ENCODE data around the gene LCE2A. TPM values are rescaled to one million over a fixed set of nuclear protein-coding genes. Genes with fewer than 3 reads are reported as not detected.
A peak's percentile ranks its signal among the peaks of the same experiment; 100 is the strongest.

The LCE2A gene
- total and polyA plus RNA-seq, 9 of the 15 experiments (the other 6 are each of a cell fraction or from before 2014, with no cell fraction given): not detected

GRCh38 chr1:152745289-152745704, 47.2 kb downstream of the LCE2A start (continued):
- TF ChIP-seq REST (IDR thresholded peaks at IDR 0.05; ENCODE audit: borderline replicate concordance): peak; percentile 15; the same call in 1 of the 2 replicates
- TF ChIP-seq REST (CRISPR knock-in tag; IDR thresholded peaks at IDR 0.05; ENCODE audit: low read depth): no peak
- no peak for TF ChIP-seq ZNF655 (CRISPR knock-in tag; IDR thresholded peaks at IDR 0.05)
- TF ChIP-seq SRSF7 (optimal IDR thresholded peaks at IDR 0.05; ENCODE audit: low read depth, low read length): no peak
- no peak for TF ChIP-seq GTF2F1 (IDR thresholded peaks at IDR 0.05; ENCODE audit: low read depth, low read length)
- no peak for TF ChIP-seq ZNF449 (CRISPR knock-in tag; IDR thresholded peaks at IDR 0.05)
- TF ChIP-seq PREB (CRISPR knock-in tag; IDR thresholded peaks at IDR 0.05): no peak
- no peak for TF ChIP-seq KDM5B (IDR thresholded peaks at IDR 0.05; ENCODE audit: insufficient replicate concordance, low read depth, low read length)
- no peak for TF ChIP-seq ZNF133 (CRISPR knock-in tag; IDR thresholded peaks at IDR 0.05)
- no peak for TF ChIP-seq ZSCAN32 (CRISPR knock-in tag; IDR thresholded peaks at IDR 0.05)
- no peak for TF ChIP-seq E2F8 (IDR thresholded peaks at IDR 0.05; ENCODE audit: low read depth, partially characterized antibody)
- no peak for TF ChIP-seq ZNF23 (CRISPR knock-in tag; IDR thresholded peaks at IDR 0.05)
- TF ChIP-seq SAFB (IDR thresholded peaks at IDR 0.05; ENCODE audit: borderline replicate concordance, low read depth, low read length): no peak

Data from K562 (cell line).